OCI-LY3 (cell line): ENCODE measurements around the gene RAB3D.

ENCODE experiments used
- CTCF ChIP-seq: fragments of 200-600, 300-600 bp; sonication (generic); IDR thresholded peaks from 2 replicates; pipeline ENCODE4 v1.5.1; 2014; ENCODE audit warnings: antibody characterized with exemption, low read length, low read depth
- EZH2phosphoT487 ChIP-seq: fragments of 200-600 bp; shearing (Covaris generic); IDR thresholded peaks from 2 replicates; pipeline ENCODE4 v1.6.1; 2018; ENCODE audit warnings: antibody characterized with exemption, mixed run types, low read depth

- TF ChIP-seq CTCF = no peak
- no peak for TF ChIP-seq EZH2phosphoT487
Measured at GRCh38 chr19:11364935-11365334, 25.5 kb upstream of the RAB3D start.
